HCT116 (cell line): ENCODE measurements around the gene PIK3CD. TPM values are rescaled to one million over a fixed set of nuclear protein-coding genes. Genes with fewer than 3 reads are reported as not detected.

Experiments used
- ATAC-seq: fragments of 200-7000 bp; cut with Tn5 transposase; 2 replicates; pipeline ENCODE4 v1.9.1; 2020; ENCODE audit warnings: mild to moderate bottlenecking, moderate library complexity
- BruUV-seq: library from RNA; stranded (reverse); fragments of 400-500 nt; replicated peaks from 2 replicates; lab custom pipeline; 2021; lab: Mats Ljungman, UMichigan
- CTCF ChIA-PET: fragments of 300-600 bp; sonication (Branson Sonifier 250); formaldehyde crosslinking; loops from one replicate; lab custom pipeline; 2021; ENCODE audit warnings: antibody characterized with exemption; lab: Charles Lee
- POLR2A ChIA-PET: fragments of 300-600, 350-600 bp; sonication (Branson Sonifier 250); formaldehyde crosslinking; loops from one replicate; lab custom pipeline; 2021; ENCODE audit warnings: antibody characterized with exemption; lab: Charles Lee
- RAD21 ChIA-PET, 2 experiments: fragments of 300-600 bp; sonication (Branson Sonifier 250); formaldehyde crosslinking; loops; one replicate each; lab custom pipeline; 2023; ENCODE audit warnings: low total read pairs in 2 of 2; ENCODE audit not compliant: uncharacterized antibody in 2 of 2, unreplicated experiment in 2 of 2, low non-redundant PET in 1 of 2; lab: Charles Lee
- DNase-seq: peaks from one replicate; pipeline ENCODE4 v3.0.0-alpha.2; 2010; ENCODE audit warnings: low read depth, low spot score
- H2AFZ ChIP-seq: fragments of 200-600 bp; shearing (Covaris generic), sonication (generic); 2 replicates; pipeline ENCODE4 v1.6.1; 2017; ENCODE audit warnings: low read depth, mixed run types, mixed read lengths, antibody characterized with exemption, low read length; ENCODE audit not compliant: poor library complexity, severe bottlenecking
- H3K27ac ChIP-seq: 2 replicates; pipeline ENCODE4 v1.5.1; 2012; ENCODE audit warnings: low read depth, low read length
- H3K27me3 ChIP-seq: fragments of 200-600 bp; sonication (generic); 2 replicates; pipeline ENCODE4 v1.6.1; 2016; ENCODE audit warnings: mixed run types, low read length, mixed read lengths; ENCODE audit not compliant: insufficient read depth
- H3K36me3 ChIP-seq, 2 experiments: fragments of 200-500 bp in 1 of 2; fragments of 200-600 bp in 1 of 2; sonication (Bioruptor generic) in 1 of 2; sonication (generic) in 1 of 2; 2 replicates each; pipeline versions ENCODE4 v1.5.1 to v1.6.1; 2014 to 2016; ENCODE audit warnings: low read length in 2 of 2, inconsistent platforms in 1 of 2, mixed read lengths in 1 of 2, mixed run types in 1 of 2; ENCODE audit not compliant: insufficient read depth in 2 of 2, control insufficient read depth in 1 of 2
- H3K4me1 ChIP-seq, 2 experiments: fragments of 200-600 bp in 1 of 2; sonication (generic) in 1 of 2; 2 replicates each; pipeline versions ENCODE4 v1.5.1 to v1.6.1; 2012 to 2017; ENCODE audit warnings: low read length in 2 of 2, inconsistent platforms in 1 of 2, mild to moderate bottlenecking in 1 of 2, mixed read lengths in 1 of 2, mixed run types in 1 of 2, moderate library complexity in 1 of 2; ENCODE audit not compliant: insufficient read depth in 2 of 2, control insufficient read depth in 1 of 2
- H3K4me2 ChIP-seq: fragments of 200-600 bp; sonication (generic); 2 replicates; pipeline ENCODE4 v1.6.1; 2017; ENCODE audit warnings: mixed run types, low read length, mixed read lengths
- H3K4me3 ChIP-seq, 2 experiments: fragments of 200-600 bp in 1 of 2; sonication (generic) in 1 of 2; replicated peaks in 1 of 2; 2 replicates each; pipeline ENCODE4 v1.5.1; 2011 to 2016; ENCODE audit warnings: low read length in 2 of 2, control low read depth in 1 of 2, low read depth in 1 of 2, mild to moderate bottlenecking in 1 of 2, mixed read lengths in 1 of 2, mixed run types in 1 of 2
- H3K79me2 ChIP-seq: fragments of 200-600 bp; sonication (generic); 2 replicates; pipeline ENCODE4 v1.6.1; 2017; ENCODE audit warnings: mild to moderate bottlenecking, mixed run types, low read length, moderate library complexity, mixed read lengths; ENCODE audit not compliant: insufficient read depth
- H3K9ac ChIP-seq: fragments of 200-600 bp; sonication (generic); 2 replicates; pipeline ENCODE4 v1.6.1; 2016; ENCODE audit warnings: low read length, mixed read lengths
- H3K9me2 ChIP-seq: fragments of 200-600 bp; sonication (generic), shearing (Covaris generic); 2 replicates; pipeline ENCODE4 v1.6.1; 2017; ENCODE audit warnings: mixed run types, mild to moderate bottlenecking, moderate library complexity; ENCODE audit not compliant: insufficient read depth
- H3K9me3 ChIP-seq, 2 experiments: fragments of 200-500 bp in 1 of 2; fragments of 200-600 bp in 1 of 2; sonication (Bioruptor generic) in 1 of 2; sonication (generic) in 1 of 2; 2 replicates each; pipeline ENCODE4 v1.6.1; 2014 to 2017; ENCODE audit warnings: low read length in 2 of 2, mixed read lengths in 2 of 2, inconsistent platforms in 1 of 2, low read depth in 1 of 2, mild to moderate bottlenecking in 1 of 2, mixed run types in 1 of 2, moderate library complexity in 1 of 2; ENCODE audit not compliant: control insufficient read depth in 1 of 2, insufficient read depth in 1 of 2
- H4K20me1 ChIP-seq: fragments of 200-600 bp; sonication (generic), shearing (Covaris generic); 2 replicates; pipeline ENCODE4 v1.6.1; 2017; ENCODE audit warnings: mixed run types, mild to moderate bottlenecking, moderate library complexity; ENCODE audit not compliant: insufficient read depth
- CTCF ChIP-seq, 3 experiments: fragments of 200-600 bp in 1 of 3; sonication (generic) in 1 of 3; IDR thresholded peaks in 2 of 3; conservative IDR thresholded peaks in 1 of 3; 2 replicates each; pipeline ENCODE4 v1.5.1; 2012 to 2017; ENCODE audit warnings: low read depth in 2 of 3, low read length in 2 of 3, antibody characterized with exemption in 1 of 3, borderline replicate concordance in 1 of 3, control low read depth in 1 of 3, mild to moderate bottlenecking in 1 of 3, mixed read lengths in 1 of 3, mixed run types in 1 of 3, moderate library complexity in 1 of 3; ENCODE audit not compliant: insufficient read depth in 1 of 3
- ELF1 ChIP-seq: IDR thresholded peaks from 2 replicates; pipeline ENCODE4 v1.6.1; 2012; ENCODE audit warnings: low read depth, borderline replicate concordance
- EZH2 ChIP-seq: fragments of 200-600 bp; sonication (generic); IDR thresholded peaks from 2 replicates; pipeline ENCODE4 v1.6.1; 2017; ENCODE audit warnings: antibody characterized with exemption, mixed run types
- FOSL1 ChIP-seq: IDR thresholded peaks from 2 replicates; pipeline ENCODE4 v1.6.1; 2012; ENCODE audit warnings: low read depth
- MAX ChIP-seq: IDR thresholded peaks from 2 replicates; pipeline ENCODE4 v1.6.1; 2012
- SP1 ChIP-seq: IDR thresholded peaks from 2 replicates; pipeline ENCODE4 v1.6.1; 2012; ENCODE audit warnings: low read depth
- YY1 ChIP-seq: IDR thresholded peaks from 2 replicates; pipeline ENCODE4 v1.6.1; 2011; ENCODE audit warnings: low read length, low read depth, moderate library complexity, mild to moderate bottlenecking; ENCODE audit not compliant: insufficient replicate concordance; ENCODE audit errors: extremely low read depth
- ZNF274 ChIP-seq: fragments of 200-500 bp; sonication (Bioruptor generic); IDR thresholded peaks from 2 replicates; pipeline ENCODE4 v1.6.1; 2014; ENCODE audit warnings: mild to moderate bottlenecking, low read depth, low read length, inconsistent platforms
- intact Hi-C: fragments of 100-400 bp; cut with micrococcal nuclease; formaldehyde crosslinking; loops from 2 replicates; pipeline ENCODE4 v1.10.0; 2022
- total RNA-seq: library from RNA; stranded (reverse); gene quantifications from one replicate; pipeline ENCODE4 v1.2.1, GENCODE V29; 2021; ENCODE audit not compliant: unreplicated experiment
- TF ChIP-seq, protein P1 (sequence below): IDR thresholded peaks from 2 replicates; pipeline ENCODE4 v1.6.1; 2012
- TF ChIP-seq, protein P2 (sequence below): IDR thresholded peaks from 2 replicates; pipeline ENCODE4 v1.6.1; 2011; ENCODE audit warnings: mild to moderate bottlenecking, low read length, moderate library complexity; ENCODE audit not compliant: insufficient replicate concordance; ENCODE audit errors: extremely low read depth

PIK3CD gene
- total RNA-seq, 1 experiment from 2014 or later, result 9.2 TPM

DNA sequence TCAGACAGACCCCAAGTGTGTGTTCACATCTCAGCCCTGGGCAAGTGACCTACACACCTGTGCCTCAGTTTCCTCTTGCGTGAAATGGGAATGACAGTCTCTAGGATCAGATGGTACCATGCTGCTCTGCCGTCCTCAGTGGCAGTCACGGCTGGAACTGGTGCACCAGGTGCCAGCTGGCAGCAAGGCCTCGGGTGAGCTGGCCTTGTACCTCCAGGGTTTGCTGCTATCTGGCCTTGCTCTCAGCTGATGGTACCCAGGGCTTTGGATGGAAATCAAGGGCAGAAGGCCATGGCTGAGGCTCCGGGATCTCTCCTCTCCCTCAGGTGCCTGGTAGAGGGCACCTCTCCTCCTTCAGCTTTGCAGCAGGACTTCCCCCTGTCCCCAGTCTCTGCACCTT, 41.5 kb upstream of the PIK3CD start:
- Histone ChIP-seq H3K36me3 (peaks cover 3 to 10% of the 10 kb centered on the region in 2 experiments; a peak in 2 of 4 replicates), H3K27me3 (no peaks in the 10 kb centered on the region), H3K9me3 (no peaks in the 10 kb centered on the region), H2AFZ (no peak overlapping the region), H3K4me1 (no peaks in the 10 kb centered on the region), H4K20me1 (no peaks in the 10 kb centered on the region), H3K4me3 (no peak overlapping the region), H3K79me2 (no peaks in the 10 kb centered on the region), H3K9me2 (no peaks in the 10 kb centered on the region), H3K4me2 (no peak overlapping the region), H3K27ac (no peak overlapping the region), H3K9ac (no peak overlapping the region)
- BruUV-seq, result no TSS peak
- RAD21 ChIA-PET, result no interaction called here
- intact Hi-C loops, result no loop called here
- TF ChIP-seq, protein P1, sequence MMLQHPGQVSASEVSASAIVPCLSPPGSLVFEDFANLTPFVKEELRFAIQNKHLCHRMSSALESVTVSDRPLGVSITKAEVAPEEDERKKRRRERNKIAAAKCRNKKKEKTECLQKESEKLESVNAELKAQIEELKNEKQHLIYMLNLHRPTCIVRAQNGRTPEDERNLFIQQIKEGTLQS, result no peak
- TF ChIP-seq ZNF274 (no peak), SP1 (no peak), CTCF (IDR thresholded peaks at IDR 0.05 in 2 of 3, conservative IDR thresholded peaks at IDR 0.05 in 1 of 3; ENCODE audit: borderline replicate concordance in 1 of 3, insufficient read depth in 1 of 3, low read depth in 2 of 3, low read length in 2 of 3) (no peak), MAX (no peak), EZH2 (no peak), ELF1 (no peak), YY1 (no peak), FOSL1 (no peak)
- TF ChIP-seq, protein P2, sequence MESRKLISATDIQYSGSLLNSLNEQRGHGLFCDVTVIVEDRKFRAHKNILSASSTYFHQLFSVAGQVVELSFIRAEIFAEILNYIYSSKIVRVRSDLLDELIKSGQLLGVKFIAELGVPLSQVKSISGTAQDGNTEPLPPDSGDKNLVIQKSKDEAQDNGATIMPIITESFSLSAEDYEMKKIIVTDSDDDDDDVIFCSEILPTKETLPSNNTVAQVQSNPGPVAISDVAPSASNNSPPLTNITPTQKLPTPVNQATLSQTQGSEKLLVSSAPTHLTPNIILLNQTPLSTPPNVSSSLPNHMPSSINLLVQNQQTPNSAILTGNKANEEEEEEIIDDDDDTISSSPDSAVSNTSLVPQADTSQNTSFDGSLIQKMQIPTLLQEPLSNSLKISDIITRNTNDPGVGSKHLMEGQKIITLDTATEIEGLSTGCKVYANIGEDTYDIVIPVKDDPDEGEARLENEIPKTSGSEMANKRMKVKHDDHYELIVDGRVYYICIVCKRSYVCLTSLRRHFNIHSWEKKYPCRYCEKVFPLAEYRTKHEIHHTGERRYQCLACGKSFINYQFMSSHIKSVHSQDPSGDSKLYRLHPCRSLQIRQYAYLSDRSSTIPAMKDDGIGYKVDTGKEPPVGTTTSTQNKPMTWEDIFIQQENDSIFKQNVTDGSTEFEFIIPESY, result no peak
- CTCF ChIA-PET, result no interaction called here
- POLR2A ChIA-PET, result no interaction called here
- no peak for ATAC-seq
- no peak for DNase-seq
